OCI-LY3 (cell line): ENCODE data around the gene ICAM2.

ENCODE experiments used
- EZH2phosphoT487 ChIP-seq: fragments of 200-600 bp; shearing (Covaris generic); IDR thresholded peaks from 2 replicates; pipeline ENCODE4 v1.6.1; 2018; ENCODE audit warnings: antibody characterized with exemption, mixed run types, low read depth
- TF ChIP-seq, protein P1 (sequence below): fragments of 200-600, 300-600 bp; sonication (generic); IDR thresholded peaks from 2 replicates; pipeline ENCODE4 v1.5.1; 2014; ENCODE audit warnings: antibody characterized with exemption, low read length, low read depth

DNA sequence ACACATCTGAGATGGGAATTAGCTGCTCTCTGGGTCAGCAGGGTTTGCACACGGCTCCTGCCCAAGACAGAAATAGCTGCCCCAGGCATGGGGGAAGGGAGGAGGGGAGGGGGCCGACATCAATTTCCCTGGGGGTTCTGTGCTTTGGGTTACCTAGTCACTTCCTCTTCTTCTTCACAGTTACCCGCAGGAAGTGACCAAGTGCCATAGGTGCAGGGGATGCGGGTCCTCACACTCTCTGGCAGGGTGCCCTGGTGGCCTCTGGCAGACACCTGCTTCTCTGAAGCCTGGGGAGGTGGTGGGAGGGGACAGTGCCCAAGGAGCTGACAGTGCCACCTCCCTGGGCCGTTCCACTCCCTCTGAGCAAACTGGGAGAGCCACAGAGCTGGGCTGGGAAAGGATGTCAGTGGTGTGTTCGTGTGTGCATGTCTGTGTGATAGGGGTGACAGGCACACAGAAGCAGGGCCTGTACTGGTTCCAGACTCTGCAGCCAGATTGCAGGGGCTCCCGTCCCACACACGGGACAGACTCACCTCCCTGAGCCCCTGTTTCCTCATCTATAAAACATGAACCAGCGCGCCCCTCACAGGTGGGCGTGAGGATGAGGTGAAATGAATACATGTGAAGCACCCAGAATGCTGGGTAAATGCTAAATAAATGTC, 65.9 kb downstream of the ICAM2 start:
- TF ChIP-seq, protein P1, sequence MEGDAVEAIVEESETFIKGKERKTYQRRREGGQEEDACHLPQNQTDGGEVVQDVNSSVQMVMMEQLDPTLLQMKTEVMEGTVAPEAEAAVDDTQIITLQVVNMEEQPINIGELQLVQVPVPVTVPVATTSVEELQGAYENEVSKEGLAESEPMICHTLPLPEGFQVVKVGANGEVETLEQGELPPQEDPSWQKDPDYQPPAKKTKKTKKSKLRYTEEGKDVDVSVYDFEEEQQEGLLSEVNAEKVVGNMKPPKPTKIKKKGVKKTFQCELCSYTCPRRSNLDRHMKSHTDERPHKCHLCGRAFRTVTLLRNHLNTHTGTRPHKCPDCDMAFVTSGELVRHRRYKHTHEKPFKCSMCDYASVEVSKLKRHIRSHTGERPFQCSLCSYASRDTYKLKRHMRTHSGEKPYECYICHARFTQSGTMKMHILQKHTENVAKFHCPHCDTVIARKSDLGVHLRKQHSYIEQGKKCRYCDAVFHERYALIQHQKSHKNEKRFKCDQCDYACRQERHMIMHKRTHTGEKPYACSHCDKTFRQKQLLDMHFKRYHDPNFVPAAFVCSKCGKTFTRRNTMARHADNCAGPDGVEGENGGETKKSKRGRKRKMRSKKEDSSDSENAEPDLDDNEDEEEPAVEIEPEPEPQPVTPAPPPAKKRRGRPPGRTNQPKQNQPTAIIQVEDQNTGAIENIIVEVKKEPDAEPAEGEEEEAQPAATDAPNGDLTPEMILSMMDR: peak; percentile 19; the same call in 1 of the 2 replicates
- no peak for TF ChIP-seq EZH2phosphoT487
